ENCODE measurements around the gene PUSL1.

Gene PUSL1

GRCh38 chr1:1279028-1279427 is 29.4 kb upstream of the PUSL1 start:
- DNase-seq (ENCODE audit: low read depth in 2 of 2): no peak

- no peak for DNase-seq (ENCODE audit: low read depth in 2 of 2)
Observed at GRCh38 chr1:1280782-1281481, 27.5 kb upstream of the PUSL1 start.

- no peak for DNase-seq (ENCODE audit: low read depth in 2 of 2)
Observed at GRCh38 chr1:1281533-1282321, 26.7 kb upstream of the PUSL1 start.

- DNase-seq (ENCODE audit: low read depth in 2 of 2): no peak
Observed at GRCh38 chr1:1282998-1283397, 25.4 kb upstream of the PUSL1 start.

GRCh38 chr1:1283821-1284220 is 24.6 kb upstream of the PUSL1 start:
- no peak for DNase-seq (ENCODE audit: low read depth in 2 of 2)

GRCh38 chr1:1284221-1285101 is 23.9 kb upstream of the PUSL1 start:
- DNase-seq (ENCODE audit: low read depth in 2 of 2): no peak

- no peak for DNase-seq (ENCODE audit: low read depth in 2 of 2)
Observed at GRCh38 chr1:1285102-1285571, 23.3 kb upstream of the PUSL1 start.

- no peak for DNase-seq (ENCODE audit: low read depth in 2 of 2)
Observed at GRCh38 chr1:1285611-1286311, 22.6 kb upstream of the PUSL1 start.

GRCh38 chr1:1286313-1287261 is 21.8 kb upstream of the PUSL1 start:
- DNase-seq (ENCODE audit: low read depth in 2 of 2): no peak

GRCh38 chr1:1287288-1288110 is 20.9 kb upstream of the PUSL1 start:
- no peak for DNase-seq (ENCODE audit: low read depth in 2 of 2)

GRCh38 chr1:1290238-1290731 is 18.1 kb upstream of the PUSL1 start:
- DNase-seq (ENCODE audit: low read depth in 2 of 2): no peak

- no peak for DNase-seq (ENCODE audit: low read depth in 2 of 2)
Observed at GRCh38 chr1:1291023-1291528, 17.3 kb upstream of the PUSL1 start.

GRCh38 chr1:1291548-1292441 is 16.6 kb upstream of the PUSL1 start:
- no peak for DNase-seq (ENCODE audit: low read depth in 2 of 2)

- DNase-seq (ENCODE audit: low read depth in 2 of 2): no peak
Observed at GRCh38 chr1:1292442-1292779, 16.0 kb upstream of the PUSL1 start.

- no peak for DNase-seq (ENCODE audit: low read depth in 2 of 2)
Observed at GRCh38 chr1:1292851-1293250, 15.5 kb upstream of the PUSL1 start.

GRCh38 chr1:1293263-1294249 is 14.8 kb upstream of the PUSL1 start:
- no peak for DNase-seq (ENCODE audit: low read depth in 2 of 2)

Data from fibroblast of skin of left quadriceps (primary cell).